Gastrocnemius medialis (tissue), 4 donors: ENCODE data around the gene IRAK1BP1. TPM values are rescaled to one million over a fixed set of nuclear protein-coding genes. Genes with fewer than 3 reads are reported as not detected.

Experiments used
- ATAC-seq, 2 donors: fragments of 150-250 bp; one replicate each; pipeline ENCODE4 v1.9.1; 2016
- DNase-seq, 2 donors: peaks; one replicate each; pipeline ENCODE4 v3.0.0-alpha.2; 2019
- H3K27ac ChIP-seq, 4 donors: fragments of 200-600 bp; sonication (generic); 1 replicate in 1 of 4; 2 replicates in 3 of 4; pipeline ENCODE4 v1.5.1; 2016 to 2018; ENCODE audit warnings: mild to moderate bottlenecking in 2 of 4, moderate library complexity in 1 of 4
- H3K27me3 ChIP-seq, 3 donors: fragments of 200-600 bp; sonication (generic) in 2 of 3; 1 replicate in 1 of 3; 2 replicates in 2 of 3; pipeline versions ENCODE4 v1.5.1 to v1.6.0; 2016 to 2019; ENCODE audit warnings: mild to moderate bottlenecking in 1 of 3, moderate library complexity in 1 of 3
- H3K36me3 ChIP-seq, 2 donors: fragments of 200-600 bp; sonication (generic) in 1 of 2; one replicate each; pipeline ENCODE4 v1.5.1; 2017 to 2018
- H3K4me1 ChIP-seq, 2 donors: fragments of 200-600 bp; sonication (generic) in 1 of 2; one replicate each; pipeline ENCODE4 v1.5.1; 2016 to 2017; ENCODE audit warnings: mild to moderate bottlenecking in 2 of 2
- H3K4me3 ChIP-seq, 4 donors: fragments of 200-600 bp; sonication (generic) in 3 of 4; 1 replicate in 1 of 4; 2 replicates in 3 of 4; pipeline ENCODE4 v1.5.1; 2016 to 2019; ENCODE audit warnings: mild to moderate bottlenecking in 2 of 4
- H3K9me3 ChIP-seq, 3 donors: fragments of 200-600 bp; sonication (generic) in 2 of 3; 1 replicate in 1 of 3; 2 replicates in 2 of 3; pipeline ENCODE4 v1.5.1; 2016 to 2019
- POLR2A ChIP-seq, 2 donors: fragments of 450-650 bp; IDR thresholded peaks; one replicate each; pipeline ENCODE4 v1.6.1; 2017; ENCODE audit warnings: antibody characterized with exemption in 2 of 2, mild to moderate bottlenecking in 2 of 2, moderate library complexity in 2 of 2
- in situ Hi-C, 4 donors: fragments of 200-750 bp; cut with MboI; loops; one replicate each; pipeline versions ENCODE4 v1.15.0 to v1.8.0; 2017; ENCODE audit warnings: low sequenced_read_pairs in 4 of 4
- intact Hi-C: fragments of 100-400 bp; cut with DNase I; formaldehyde crosslinking; loops from one replicate; pipeline ENCODE4 v1.15.1; 2023; ENCODE audit warnings: low total_unique reads
- total RNA-seq, 4 donors: library from RNA; depleted of rRNA; stranded (reverse); fragments of >200 nt; gene quantifications; one replicate each; pipeline versions ENCODE4 v1.1.0 to v1.2.3, GENCODE V29; 2016
- TF ChIP-seq, protein P1 (sequence below), 5 experiments: fragments of 450-650 bp in 3 of 5; fragments of 200-600 bp in 2 of 5; sonication (generic) in 2 of 5; IDR thresholded peaks in 4 of 5; conservative IDR thresholded peaks in 1 of 5; 1 replicate in 4 of 5; 2 replicates in 1 of 5; pipeline ENCODE4 v1.5.1; 2016 to 2019; ENCODE audit warnings: antibody characterized with exemption in 5 of 5, mild to moderate bottlenecking in 3 of 5, moderate library complexity in 3 of 5

IRAK1BP1 gene
- total RNA-seq, 4 donors from 2014 or later: 0.75 to 1.8 (median 1.0) TPM

GRCh38 chr6:78831492-78831891 lies 35.9 kb upstream of the IRAK1BP1 start:
- Histone ChIP-seq H3K4me3 (no peak overlapping the region), H3K27ac (no peak overlapping the region), H3K36me3 (no peaks in the 10 kb centered on the region), H3K9me3 (no peaks in the 10 kb centered on the region), H3K4me1 (no peaks in the 10 kb centered on the region), H3K27me3 (no peaks in the 10 kb centered on the region)
- ATAC-seq (no peak), DNase-seq (no peak)
- in situ Hi-C loops (no loop called here), intact Hi-C loops (no loop called here)
- TF ChIP-seq, protein P1, sequence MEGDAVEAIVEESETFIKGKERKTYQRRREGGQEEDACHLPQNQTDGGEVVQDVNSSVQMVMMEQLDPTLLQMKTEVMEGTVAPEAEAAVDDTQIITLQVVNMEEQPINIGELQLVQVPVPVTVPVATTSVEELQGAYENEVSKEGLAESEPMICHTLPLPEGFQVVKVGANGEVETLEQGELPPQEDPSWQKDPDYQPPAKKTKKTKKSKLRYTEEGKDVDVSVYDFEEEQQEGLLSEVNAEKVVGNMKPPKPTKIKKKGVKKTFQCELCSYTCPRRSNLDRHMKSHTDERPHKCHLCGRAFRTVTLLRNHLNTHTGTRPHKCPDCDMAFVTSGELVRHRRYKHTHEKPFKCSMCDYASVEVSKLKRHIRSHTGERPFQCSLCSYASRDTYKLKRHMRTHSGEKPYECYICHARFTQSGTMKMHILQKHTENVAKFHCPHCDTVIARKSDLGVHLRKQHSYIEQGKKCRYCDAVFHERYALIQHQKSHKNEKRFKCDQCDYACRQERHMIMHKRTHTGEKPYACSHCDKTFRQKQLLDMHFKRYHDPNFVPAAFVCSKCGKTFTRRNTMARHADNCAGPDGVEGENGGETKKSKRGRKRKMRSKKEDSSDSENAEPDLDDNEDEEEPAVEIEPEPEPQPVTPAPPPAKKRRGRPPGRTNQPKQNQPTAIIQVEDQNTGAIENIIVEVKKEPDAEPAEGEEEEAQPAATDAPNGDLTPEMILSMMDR (IDR thresholded peaks at IDR 0.05 in 4 of 5, conservative IDR thresholded peaks at IDR 0.05 in 1 of 5): no peak
- no peak for TF ChIP-seq POLR2A (IDR thresholded peaks at IDR 0.05)

GRCh38 chr6:78832091-78832808 lies 35.1 kb upstream of the IRAK1BP1 start:
- H3K36me3 ChIP-seq: no peaks in the 10 kb centered on the region
- in situ Hi-C loops: no loop called here
- no peak for ATAC-seq
- H3K27ac ChIP-seq: no peak overlapping the region
- H3K27me3 ChIP-seq: no peaks in the 10 kb centered on the region
- H3K4me3 ChIP-seq: no peak overlapping the region
- intact Hi-C loops: no loop called here
- no peaks in the 10 kb centered on the region for H3K4me1 ChIP-seq
- no peak for DNase-seq
- H3K9me3 ChIP-seq: no peaks in the 10 kb centered on the region
- TF ChIP-seq POLR2A (IDR thresholded peaks at IDR 0.05): no peak
- TF ChIP-seq, protein P1 (IDR thresholded peaks at IDR 0.05 in 4 of 5, conservative IDR thresholded peaks at IDR 0.05 in 1 of 5): no peak

DNA sequence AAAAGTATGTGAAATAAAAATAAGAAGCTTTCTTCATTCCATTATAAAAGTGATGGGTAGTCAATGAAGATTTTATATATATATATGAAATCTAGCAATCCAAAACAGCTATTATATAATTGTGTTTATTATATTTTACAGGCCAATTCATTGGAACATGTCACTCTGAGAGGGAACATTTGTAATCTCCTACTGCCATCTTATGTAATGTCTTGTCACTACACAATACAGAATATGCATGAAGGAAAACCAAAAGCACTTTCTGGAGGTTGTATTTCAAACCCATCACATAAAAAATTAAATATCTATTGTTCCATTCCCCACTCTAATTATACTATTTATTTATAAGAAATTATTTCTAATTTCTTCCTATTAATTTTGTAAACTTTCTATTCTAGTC lies 31.5 kb upstream of the IRAK1BP1 start:
- in situ Hi-C loops (no loop called here), intact Hi-C loops (no loop called here)
- H3K36me3 ChIP-seq: no peaks in the 10 kb centered on the region
- H3K27ac ChIP-seq: no peak overlapping the region
- H3K4me3 ChIP-seq: no peak overlapping the region
- no peaks in the 10 kb centered on the region for H3K27me3 ChIP-seq
- no peak for ATAC-seq
- TF ChIP-seq POLR2A (IDR thresholded peaks at IDR 0.05): no peak
- TF ChIP-seq, protein P1 (IDR thresholded peaks at IDR 0.05 in 4 of 5, conservative IDR thresholded peaks at IDR 0.05 in 1 of 5): no peak
- DNase-seq: no peak
- no peaks in the 10 kb centered on the region for H3K9me3 ChIP-seq
- no peaks in the 10 kb centered on the region for H3K4me1 ChIP-seq

- H3K27me3 ChIP-seq: no peaks in the 10 kb centered on the region
- ATAC-seq (no peak), DNase-seq (no peak)
- no peak for TF ChIP-seq POLR2A (IDR thresholded peaks at IDR 0.05)
- TF ChIP-seq, protein P1 (IDR thresholded peaks at IDR 0.05 in 4 of 5, conservative IDR thresholded peaks at IDR 0.05 in 1 of 5): no peak
- no peak overlapping the region for H3K4me3 ChIP-seq
- in situ Hi-C loops: no loop called here
- no peaks in the 10 kb centered on the region for H3K9me3 ChIP-seq
- H3K4me1 ChIP-seq: no peaks in the 10 kb centered on the region
- H3K36me3 ChIP-seq: no peaks in the 10 kb centered on the region
- intact Hi-C loops: no loop called here
- H3K27ac ChIP-seq: no peak overlapping the region
Observed at GRCh38 chr6:78836598-78836997, 30.8 kb upstream of the IRAK1BP1 start.

- Histone ChIP-seq H3K27ac (no peak overlapping the region), H3K4me1 (no peaks in the 10 kb centered on the region), H3K4me3 (no peak overlapping the region), H3K36me3 (no peaks in the 10 kb centered on the region), H3K27me3 (no peaks in the 10 kb centered on the region), H3K9me3 (no peaks in the 10 kb centered on the region)
- in situ Hi-C loops (no loop called here), intact Hi-C loops (no loop called here)
- DNase-seq (no peak), ATAC-seq (no peak)
- no peak for TF ChIP-seq POLR2A (IDR thresholded peaks at IDR 0.05)
- TF ChIP-seq, protein P1 (IDR thresholded peaks at IDR 0.05 in 4 of 5, conservative IDR thresholded peaks at IDR 0.05 in 1 of 5): no peak
Observed at GRCh38 chr6:78841111-78841510, 26.2 kb upstream of the IRAK1BP1 start.
